Hematopoietic multipotent progenitor cell (in vitro differentiated cells): ENCODE measurements around the gene POMP. TPM values are rescaled to one million over a fixed set of nuclear protein-coding genes. Genes with fewer than 3 reads are reported as not detected.
"Not testable (repeated sequence)": the region's sequence is repeated elsewhere in the genome, so short reads cannot be mapped to it uniquely, and the experiment has no call there.

Source experiments
- DNase-seq, 3 donors: peaks; one replicate each; pipeline ENCODE4 v3.0.0-alpha.2; 2011 to 2015; ENCODE audit warnings: low read depth in 2 of 3, low spot score in 2 of 3
- total RNA-seq: library from RNA; depleted of rRNA; stranded (reverse); fragments of >200 nt; gene quantifications from one replicate; pipeline ENCODE4 v1.2.3, GENCODE V29; 2012

Gene POMP
- total RNA-seq, 1 donor: 7.0 TPM

- peak in 1 of 3 donors; percentile 34 for DNase-seq
Observed at GRCh38 chr13:28637714-28638355, 21.1 kb upstream of the POMP start.

- DNase-seq: no peak
Observed at GRCh38 chr13:28638756-28639155, 20.2 kb upstream of the POMP start.

- no peak for DNase-seq
Observed at GRCh38 chr13:28640861-28641599, 17.9 kb upstream of the POMP start.

- DNase-seq: no peak
Observed at GRCh38 chr13:28641600-28641926, 17.4 kb upstream of the POMP start.

- DNase-seq: no peak
Observed at GRCh38 chr13:28650284-28650683, 8.6 kb upstream of the POMP start.

GRCh38 chr13:28651810-28652401 lies 7.0 kb upstream of the POMP start:
- DNase-seq: no peak

- no peak for DNase-seq
Observed at GRCh38 chr13:28653111-28653510, 5.8 kb upstream of the POMP start.

GRCh38 chr13:28654276-28654675 lies 4.7 kb upstream of the POMP start:
- no peak for DNase-seq

- DNase-seq: no peak
Observed at GRCh38 chr13:28655561-28655960, 3.4 kb upstream of the POMP start.

GRCh38 chr13:28657784-28658538 lies 969 bp upstream of the POMP start:
- peak in 2 of 3 donors; percentile 26 to 29 for DNase-seq

GRCh38 chr13:28658539-28658795 lies 463 bp upstream of the POMP start:
- no peak for DNase-seq

- peak; percentile 18 to 68 (median 56) for DNase-seq
Observed at GRCh38 chr13:28659621-28659970, 666 bp downstream of the POMP start.

- DNase-seq: no peak
Observed at GRCh38 chr13:28666897-28667488, 8.1 kb downstream of the POMP start.

- DNase-seq: no peak
Observed at GRCh38 chr13:28671126-28671792, 12.3 kb downstream of the POMP start.

GRCh38 chr13:28678809-28679208 lies 19.9 kb downstream of the POMP start:
- peak in 1 of 3 donors; percentile 13 for DNase-seq

- DNase-seq: peak in 1 of 3 donors; percentile 33
Observed at GRCh38 chr13:28679628-28680027, 20.7 kb downstream of the POMP start.

- no peak for DNase-seq
Observed at GRCh38 chr13:28680541-28680940, 21.6 kb downstream of the POMP start.

- not testable (repeated sequence) for DNase-seq
Observed at GRCh38 chr13:28683169-28683568, 24.2 kb downstream of the POMP start.

- DNase-seq: no peak
Observed at GRCh38 chr13:28684257-28684656, 25.3 kb downstream of the POMP start.

GRCh38 chr13:28685114-28685513 lies 26.2 kb downstream of the POMP start:
- DNase-seq: no peak

GRCh38 chr13:28685892-28686291 lies 27.0 kb downstream of the POMP start:
- no peak for DNase-seq
